Astrocyte (in vitro differentiated cells and primary cell): ENCODE results near the gene ANO4. TPM values are rescaled to one million over a fixed set of nuclear protein-coding genes. Genes with fewer than 3 reads are reported as not detected.
A peak's percentile ranks its signal among the peaks of the same experiment; 100 is the strongest.

ENCODE experiments used
- DNase-seq: peaks from one replicate; pipeline ENCODE4 v3.0.0-alpha.2; 2010; ENCODE audit warnings: low read depth
- FAIRE-seq: peaks from 2 replicates; lab custom pipeline; 2011; peaks lifted over from hg19 to GRCh38; lab: Jason Lieb, UNC
- H2AFZ ChIP-seq: 2 replicates; pipeline ENCODE4 v1.6.0; 2012; ENCODE audit warnings: low read depth, low read length, inconsistent platforms
- H3K27ac ChIP-seq: 2 replicates; pipeline ENCODE4 v1.5.1; 2011; ENCODE audit warnings: low read depth, low read length, inconsistent platforms
- H3K27me3 ChIP-seq: 2 replicates; pipeline ENCODE4 v1.6.0; 2011; ENCODE audit warnings: low read length, inconsistent platforms; ENCODE audit not compliant: insufficient read depth
- H3K36me3 ChIP-seq: 2 replicates; pipeline ENCODE4 v1.5.1; 2011; ENCODE audit warnings: low read length, inconsistent platforms; ENCODE audit not compliant: insufficient read depth
- H3K4me1 ChIP-seq: 2 replicates; pipeline ENCODE4 v1.5.1; 2011; ENCODE audit warnings: low read length, inconsistent platforms; ENCODE audit not compliant: insufficient read depth
- H3K4me2 ChIP-seq: 2 replicates; pipeline ENCODE4 v1.6.0; 2012; ENCODE audit warnings: low read length, inconsistent platforms
- H3K4me3 ChIP-seq: 2 replicates; pipeline ENCODE4 v1.5.1; 2011; ENCODE audit warnings: low read depth, mild to moderate bottlenecking, low read length, inconsistent platforms; ENCODE audit not compliant: insufficient read depth
- H3K79me2 ChIP-seq: 2 replicates; pipeline ENCODE4 v1.6.0; 2012; ENCODE audit warnings: mild to moderate bottlenecking, low read length, inconsistent platforms; ENCODE audit not compliant: insufficient read depth
- H3K9ac ChIP-seq: 2 replicates; pipeline ENCODE4 v1.6.0; 2012; ENCODE audit warnings: mild to moderate bottlenecking, low read length, inconsistent platforms
- H3K9me3 ChIP-seq: 2 replicates; pipeline ENCODE4 v1.5.1; 2012; ENCODE audit warnings: low read depth, mild to moderate bottlenecking, low read length, inconsistent platforms; ENCODE audit not compliant: insufficient read depth
- H4K20me1 ChIP-seq: 2 replicates; pipeline ENCODE4 v1.6.0; 2012; ENCODE audit warnings: low read length, inconsistent platforms; ENCODE audit not compliant: insufficient read depth
- H3K27ac Mint-ChIP-seq: one replicate; pipeline ENCODE4 v1.8.0; 2021; ENCODE audit warnings: mild to moderate bottlenecking, mixed read lengths; ENCODE audit not compliant: unreplicated experiment
- H3K27me3 Mint-ChIP-seq: one replicate; pipeline ENCODE4 v1.8.0; 2021; ENCODE audit warnings: low read depth, mixed read lengths; ENCODE audit not compliant: unreplicated experiment
- H3K36me3 Mint-ChIP-seq: one replicate; pipeline ENCODE4 v1.8.0; 2021; ENCODE audit warnings: low read depth, mixed read lengths; ENCODE audit not compliant: unreplicated experiment
- H3K4me1 Mint-ChIP-seq: one replicate; pipeline ENCODE4 v1.8.0; 2021; ENCODE audit warnings: low read depth, mixed read lengths; ENCODE audit not compliant: unreplicated experiment
- H3K4me3 Mint-ChIP-seq: one replicate; pipeline ENCODE4 v1.8.0; 2021; ENCODE audit warnings: mild to moderate bottlenecking, moderate library complexity, mixed read lengths; ENCODE audit not compliant: unreplicated experiment
- H3K9me3 Mint-ChIP-seq: one replicate; pipeline ENCODE4 v1.8.0; 2021; ENCODE audit warnings: mild to moderate bottlenecking, mixed read lengths; ENCODE audit not compliant: unreplicated experiment
- EZH2 ChIP-seq: IDR thresholded peaks from 2 replicates; pipeline ENCODE4 v1.6.1; 2012; ENCODE audit warnings: mild to moderate bottlenecking, low read length, inconsistent platforms; ENCODE audit not compliant: insufficient read depth
- total RNA-seq: library from RNA; stranded (reverse); gene quantifications from 2 replicates; pipeline ENCODE4 v1.2.1, GENCODE V29; 2021
- TF ChIP-seq, protein P1 (sequence below): IDR thresholded peaks from 2 replicates; pipeline ENCODE4 v1.5.1; 2011; ENCODE audit warnings: low read depth, mild to moderate bottlenecking, inconsistent platforms, low read length, moderate library complexity; ENCODE audit not compliant: insufficient read depth

ANO4 gene
- total RNA-seq, 1 donor from 2014 or later: 41.3 TPM

DNA sequence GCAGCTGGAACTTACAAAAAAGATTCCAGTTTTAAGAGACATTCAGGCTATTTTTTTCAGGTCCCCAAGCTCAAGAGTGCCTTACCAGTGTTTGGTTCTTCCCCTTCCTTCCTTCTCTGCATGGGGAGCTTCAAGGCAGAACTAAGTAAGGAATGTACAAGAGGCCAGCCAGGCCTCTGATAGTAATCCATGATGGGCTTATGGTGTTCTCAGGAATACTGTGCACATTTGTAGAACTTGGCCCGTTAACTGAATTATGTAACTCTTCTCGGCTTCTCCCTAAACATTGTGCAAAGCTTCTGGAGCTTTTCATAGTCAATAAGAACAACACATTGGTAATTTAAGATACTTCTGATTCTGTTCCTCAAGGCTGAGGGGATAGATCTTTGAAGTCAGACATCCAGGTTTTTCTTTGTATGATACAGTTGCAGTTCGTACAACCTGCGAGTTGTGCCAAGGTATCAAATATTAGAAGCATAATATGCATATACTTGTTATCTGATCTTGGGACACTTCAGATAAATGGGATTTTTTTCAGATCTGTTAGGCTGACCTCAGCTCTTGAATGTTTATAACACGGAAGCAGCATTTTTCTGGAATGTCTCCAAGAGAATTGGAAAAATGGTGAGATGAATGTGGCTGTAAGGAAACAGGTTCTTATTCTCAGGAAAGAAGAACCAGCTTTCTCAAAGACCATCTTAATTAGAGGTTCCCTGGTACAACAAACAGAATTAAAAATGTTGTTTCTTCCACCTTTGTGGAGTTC is 148.6 kb downstream of the ANO4 start:
- Histone ChIP-seq H3K9me3 (no peaks in the 10 kb centered on the region), H3K36me3 (no peaks in the 10 kb centered on the region), H3K27ac (no peak overlapping the region), H3K4me2 (no peak overlapping the region), H4K20me1 (no peaks in the 10 kb centered on the region), H3K9ac (no peak overlapping the region), H2AFZ (no peak overlapping the region), H3K4me3 (no peak overlapping the region), H3K79me2 (no peaks in the 10 kb centered on the region), H3K4me1 (no peaks in the 10 kb centered on the region), H3K27me3 (no peaks in the 10 kb centered on the region)
- Mint-ChIP-seq H3K36me3 (peaks cover 24% of the 10 kb centered on the region), H3K4me1 (no peaks in the 10 kb centered on the region), H3K27me3 (no peaks in the 10 kb centered on the region), H3K27ac (no peak overlapping the region), H3K4me3 (no peak overlapping the region), H3K9me3 (no peaks in the 10 kb centered on the region)
- FAIRE-seq (no peak), DNase-seq (peak; percentile 30)
- TF ChIP-seq, protein P1, sequence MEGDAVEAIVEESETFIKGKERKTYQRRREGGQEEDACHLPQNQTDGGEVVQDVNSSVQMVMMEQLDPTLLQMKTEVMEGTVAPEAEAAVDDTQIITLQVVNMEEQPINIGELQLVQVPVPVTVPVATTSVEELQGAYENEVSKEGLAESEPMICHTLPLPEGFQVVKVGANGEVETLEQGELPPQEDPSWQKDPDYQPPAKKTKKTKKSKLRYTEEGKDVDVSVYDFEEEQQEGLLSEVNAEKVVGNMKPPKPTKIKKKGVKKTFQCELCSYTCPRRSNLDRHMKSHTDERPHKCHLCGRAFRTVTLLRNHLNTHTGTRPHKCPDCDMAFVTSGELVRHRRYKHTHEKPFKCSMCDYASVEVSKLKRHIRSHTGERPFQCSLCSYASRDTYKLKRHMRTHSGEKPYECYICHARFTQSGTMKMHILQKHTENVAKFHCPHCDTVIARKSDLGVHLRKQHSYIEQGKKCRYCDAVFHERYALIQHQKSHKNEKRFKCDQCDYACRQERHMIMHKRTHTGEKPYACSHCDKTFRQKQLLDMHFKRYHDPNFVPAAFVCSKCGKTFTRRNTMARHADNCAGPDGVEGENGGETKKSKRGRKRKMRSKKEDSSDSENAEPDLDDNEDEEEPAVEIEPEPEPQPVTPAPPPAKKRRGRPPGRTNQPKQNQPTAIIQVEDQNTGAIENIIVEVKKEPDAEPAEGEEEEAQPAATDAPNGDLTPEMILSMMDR: no peak
- TF ChIP-seq EZH2: no peak

DNA sequence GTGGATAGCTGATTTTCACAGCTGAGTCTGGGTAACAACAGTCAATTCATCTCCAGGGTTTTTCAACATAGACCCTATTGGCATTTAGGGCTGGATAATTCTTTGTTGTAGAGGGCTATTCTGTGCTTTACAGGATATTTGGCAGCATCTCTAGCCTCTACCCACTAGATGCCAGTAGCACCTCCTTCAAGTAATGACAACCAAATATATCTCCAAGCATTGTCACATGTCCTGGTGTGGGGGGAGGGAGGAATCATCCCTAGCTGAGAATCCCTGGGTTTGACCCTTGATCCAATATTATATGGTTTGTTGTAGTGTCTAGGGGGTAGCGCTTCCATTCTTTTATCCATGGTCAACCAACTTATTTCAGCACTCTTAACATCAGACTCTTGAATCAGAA is 157.2 kb downstream of the ANO4 start:
- Histone ChIP-seq H3K4me1 (peaks cover 30% of the 10 kb centered on the region), H4K20me1 (no peaks in the 10 kb centered on the region), H3K27me3 (no peaks in the 10 kb centered on the region), H3K9ac (no peak overlapping the region), H3K79me2 (no peaks in the 10 kb centered on the region), H3K9me3 (no peaks in the 10 kb centered on the region), H3K4me3 (no peak overlapping the region), H2AFZ (no peak overlapping the region), H3K27ac (no peak overlapping the region), H3K36me3 (no peaks in the 10 kb centered on the region), H3K4me2 (no peak overlapping the region)
- Mint-ChIP-seq H3K4me1 (peaks cover 44% of the 10 kb centered on the region), H3K36me3 (peaks cover 24% of the 10 kb centered on the region), H3K4me3 (no peak overlapping the region), H3K27ac (no peak overlapping the region), H3K27me3 (no peaks in the 10 kb centered on the region), H3K9me3 (no peaks in the 10 kb centered on the region)
- DNase-seq (no peak), FAIRE-seq (no peak)
- TF ChIP-seq, protein P1: no peak
- TF ChIP-seq EZH2: no peak

DNA sequence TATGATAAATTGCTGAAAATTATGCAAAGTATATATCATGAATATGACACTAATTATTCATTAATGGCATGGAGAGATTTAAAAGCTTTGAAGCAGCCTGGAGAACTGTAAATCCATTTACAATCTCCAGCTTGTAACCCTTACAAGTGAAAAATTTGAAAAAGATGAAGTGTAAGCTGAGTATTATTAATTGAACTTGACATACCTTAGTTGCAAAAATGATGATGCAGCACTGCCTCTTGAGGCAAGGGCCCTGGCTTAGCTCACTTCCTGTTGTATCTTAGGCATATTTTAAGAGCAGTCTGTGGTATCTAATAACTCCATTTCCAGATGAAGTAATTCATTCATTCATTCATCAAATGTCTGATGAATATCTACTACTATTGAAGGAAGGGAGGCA is 158.6 kb downstream of the ANO4 start:
- Mint-ChIP-seq H3K36me3 (peaks cover 24% of the 10 kb centered on the region), H3K4me1 (peaks cover 52% of the 10 kb centered on the region), H3K27ac (no peak overlapping the region), H3K4me3 (no peak overlapping the region), H3K9me3 (no peaks in the 10 kb centered on the region), H3K27me3 (no peaks in the 10 kb centered on the region)
- peak; percentile 71 for DNase-seq
- Histone ChIP-seq H3K27ac (no peak overlapping the region), H4K20me1 (no peaks in the 10 kb centered on the region), H3K4me1 (peaks cover 30% of the 10 kb centered on the region), H3K36me3 (no peaks in the 10 kb centered on the region), H2AFZ (no peak overlapping the region), H3K9me3 (no peaks in the 10 kb centered on the region), H3K4me3 (no peak overlapping the region), H3K79me2 (no peaks in the 10 kb centered on the region), H3K27me3 (no peaks in the 10 kb centered on the region), H3K9ac (no peak overlapping the region), H3K4me2 (no peak overlapping the region)
- FAIRE-seq: no peak
- TF ChIP-seq, protein P1: no peak
- TF ChIP-seq EZH2: no peak
